Vagina (tissue), 2 donors: Measurements from ENCODE around the gene TMPRSS3. TPM values are rescaled to one million over a fixed set of nuclear protein-coding genes. Genes with fewer than 3 reads are reported as not detected.

ENCODE experiments used
- DNase-seq, 2 donors: peaks; one replicate each; pipeline ENCODE4 v3.0.0-alpha.2; 2017; ENCODE audit errors: extremely low spot score in 2 of 2
- H3K27ac ChIP-seq: fragments of 200-600 bp; sonication (generic); one replicate; pipeline ENCODE4 v1.5.1; 2019
- H3K27me3 ChIP-seq: fragments of 200-600 bp; sonication (generic); one replicate; pipeline ENCODE4 v1.5.1; 2019
- H3K36me3 ChIP-seq, 2 donors: fragments of 200-600 bp; sonication (generic); one replicate each; pipeline ENCODE4 v1.5.1; 2017 to 2019
- H3K4me1 ChIP-seq: fragments of 200-600 bp; sonication (generic); one replicate; pipeline ENCODE4 v1.5.1; 2019
- H3K4me3 ChIP-seq, 2 donors: fragments of 200-600 bp; sonication (generic); 1 replicate in 1 of 2; 2 replicates in 1 of 2; pipeline ENCODE4 v1.5.1; 2016 to 2019
- H3K9me3 ChIP-seq: fragments of 200-600 bp; sonication (generic); one replicate; pipeline ENCODE4 v1.5.1; 2019
- POLR2A ChIP-seq, 2 donors: fragments of 450-650 bp; IDR thresholded peaks; one replicate each; pipeline ENCODE4 v1.6.1; 2017; ENCODE audit warnings: antibody characterized with exemption in 2 of 2, mild to moderate bottlenecking in 2 of 2, moderate library complexity in 2 of 2
- POLR2AphosphoS5 ChIP-seq, 2 donors: sonication (generic); formaldehyde crosslinking; IDR thresholded peaks; one replicate each; pipeline ENCODE4 v1.9.0; 2017; ENCODE audit warnings: antibody characterized with exemption in 2 of 2, mild to moderate bottlenecking in 2 of 2, low read depth in 1 of 2; ENCODE audit not compliant: insufficient read depth in 1 of 2
- intact Hi-C: fragments of 100-400 bp; cut with DNase I; formaldehyde crosslinking; loops from one replicate; pipeline ENCODE4 v1.15.1; 2023
- total RNA-seq: library from RNA; depleted of rRNA; stranded (reverse); fragments of >200 nt; gene quantifications from one replicate; pipeline ENCODE4 v1.2.3, GENCODE V29; 2016
- TF ChIP-seq, protein P1 (sequence below), 3 experiments: fragments of 450-650 bp in 2 of 3; fragments of 200-600 bp in 1 of 3; sonication (generic) in 1 of 3; IDR thresholded peaks; one replicate each; pipeline ENCODE4 v1.5.1; 2017 to 2019; ENCODE audit warnings: antibody characterized with exemption in 3 of 3, mild to moderate bottlenecking in 2 of 3, moderate library complexity in 2 of 3

Gene TMPRSS3
- total RNA-seq, 1 donor from 2014 or later: 0.25 TPM

DNA sequence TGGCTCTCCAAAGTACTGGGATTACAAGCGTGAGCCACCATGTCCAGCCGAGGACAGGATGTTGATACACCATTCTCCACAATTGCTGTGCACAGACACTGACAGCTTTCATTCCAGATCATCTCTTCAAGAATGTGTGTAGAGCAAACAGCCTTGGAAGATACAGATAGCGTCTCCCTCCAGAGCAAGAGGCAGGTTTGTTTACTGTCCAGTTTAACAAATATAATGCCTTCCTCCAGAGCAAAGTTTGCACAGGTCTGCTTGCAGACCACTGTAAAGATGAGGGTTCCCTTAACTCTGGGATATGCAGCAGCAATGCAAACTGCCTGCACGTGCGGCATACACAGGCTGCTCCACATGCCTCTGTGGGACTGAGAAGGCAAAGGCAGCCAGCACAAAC is 4.6 kb downstream of the TMPRSS3 start:
- H3K27me3 ChIP-seq: no peaks in the 10 kb centered on the region
- DNase-seq: no peak
- TF ChIP-seq POLR2AphosphoS5 (IDR thresholded peaks at IDR 0.05; ENCODE audit: insufficient read depth in 1 of 2, low read depth in 1 of 2) (no peak), POLR2A (IDR thresholded peaks at IDR 0.05) (no peak)
- TF ChIP-seq, protein P1, sequence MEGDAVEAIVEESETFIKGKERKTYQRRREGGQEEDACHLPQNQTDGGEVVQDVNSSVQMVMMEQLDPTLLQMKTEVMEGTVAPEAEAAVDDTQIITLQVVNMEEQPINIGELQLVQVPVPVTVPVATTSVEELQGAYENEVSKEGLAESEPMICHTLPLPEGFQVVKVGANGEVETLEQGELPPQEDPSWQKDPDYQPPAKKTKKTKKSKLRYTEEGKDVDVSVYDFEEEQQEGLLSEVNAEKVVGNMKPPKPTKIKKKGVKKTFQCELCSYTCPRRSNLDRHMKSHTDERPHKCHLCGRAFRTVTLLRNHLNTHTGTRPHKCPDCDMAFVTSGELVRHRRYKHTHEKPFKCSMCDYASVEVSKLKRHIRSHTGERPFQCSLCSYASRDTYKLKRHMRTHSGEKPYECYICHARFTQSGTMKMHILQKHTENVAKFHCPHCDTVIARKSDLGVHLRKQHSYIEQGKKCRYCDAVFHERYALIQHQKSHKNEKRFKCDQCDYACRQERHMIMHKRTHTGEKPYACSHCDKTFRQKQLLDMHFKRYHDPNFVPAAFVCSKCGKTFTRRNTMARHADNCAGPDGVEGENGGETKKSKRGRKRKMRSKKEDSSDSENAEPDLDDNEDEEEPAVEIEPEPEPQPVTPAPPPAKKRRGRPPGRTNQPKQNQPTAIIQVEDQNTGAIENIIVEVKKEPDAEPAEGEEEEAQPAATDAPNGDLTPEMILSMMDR (IDR thresholded peaks at IDR 0.05): no peak
- no peak overlapping the region for H3K27ac ChIP-seq
- no peaks in the 10 kb centered on the region for H3K9me3 ChIP-seq
- H3K4me3 ChIP-seq: no peak overlapping the region
- intact Hi-C loops: no loop called here
- no peaks in the 10 kb centered on the region for H3K36me3 ChIP-seq
- no peaks in the 10 kb centered on the region for H3K4me1 ChIP-seq

DNA sequence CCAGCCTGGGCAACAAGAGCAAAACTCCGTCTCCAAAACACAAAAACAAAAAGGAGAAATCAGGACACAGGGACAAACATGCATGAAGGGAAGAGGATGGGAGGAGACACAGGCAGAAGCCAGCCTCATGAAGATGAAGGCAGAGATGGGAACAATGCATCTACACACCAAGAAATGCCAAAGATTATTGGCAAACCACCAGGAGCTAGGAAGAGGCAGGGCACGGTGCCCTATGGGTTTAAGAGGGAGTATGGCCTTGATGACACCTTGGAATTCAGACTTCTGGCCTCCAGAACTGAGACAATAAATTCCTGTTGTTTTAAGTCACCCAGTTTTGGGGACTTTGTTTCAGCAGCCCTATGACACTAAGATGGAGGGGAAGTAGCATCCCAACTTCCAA is 5.2 kb downstream of the TMPRSS3 start:
- no peak for DNase-seq
- no peak for TF ChIP-seq POLR2AphosphoS5 (IDR thresholded peaks at IDR 0.05; ENCODE audit: insufficient read depth in 1 of 2, low read depth in 1 of 2)
- TF ChIP-seq, protein P1 (IDR thresholded peaks at IDR 0.05): no peak
- no peak for TF ChIP-seq POLR2A (IDR thresholded peaks at IDR 0.05)
- Histone ChIP-seq H3K9me3 (no peaks in the 10 kb centered on the region), H3K27me3 (no peaks in the 10 kb centered on the region), H3K4me1 (no peaks in the 10 kb centered on the region), H3K36me3 (no peaks in the 10 kb centered on the region), H3K4me3 (no peak overlapping the region), H3K27ac (no peak overlapping the region)
- intact Hi-C loops: no loop called here

DNA sequence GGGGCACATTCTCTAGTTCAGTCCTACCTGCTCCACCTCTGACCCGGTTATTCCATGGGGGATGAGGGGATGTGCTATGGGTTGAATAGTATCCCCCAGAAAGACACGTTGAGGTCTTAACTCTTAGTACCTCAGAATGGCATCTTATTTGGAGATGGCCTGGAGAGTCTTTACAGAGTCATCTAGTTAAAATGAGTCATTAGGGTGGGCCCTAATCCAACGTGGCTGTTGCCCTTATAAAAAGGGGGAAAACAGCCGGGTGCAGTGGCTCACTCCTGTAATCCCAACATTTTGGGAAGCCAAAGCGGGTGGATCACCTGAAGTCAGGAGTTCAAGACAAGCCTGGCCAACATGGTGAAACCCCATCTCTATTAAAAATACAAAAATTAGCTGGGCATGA is 5.7 kb downstream of the TMPRSS3 start:
- Histone ChIP-seq H3K36me3 (no peaks in the 10 kb centered on the region), H3K9me3 (no peaks in the 10 kb centered on the region), H3K27ac (no peak overlapping the region), H3K4me1 (no peaks in the 10 kb centered on the region), H3K4me3 (no peak overlapping the region), H3K27me3 (no peaks in the 10 kb centered on the region)
- intact Hi-C loops: no loop called here
- no peak for DNase-seq
- TF ChIP-seq POLR2AphosphoS5 (IDR thresholded peaks at IDR 0.05; ENCODE audit: insufficient read depth in 1 of 2, low read depth in 1 of 2) (no peak), POLR2A (IDR thresholded peaks at IDR 0.05) (no peak)
- TF ChIP-seq, protein P1 (IDR thresholded peaks at IDR 0.05): no peak

DNA sequence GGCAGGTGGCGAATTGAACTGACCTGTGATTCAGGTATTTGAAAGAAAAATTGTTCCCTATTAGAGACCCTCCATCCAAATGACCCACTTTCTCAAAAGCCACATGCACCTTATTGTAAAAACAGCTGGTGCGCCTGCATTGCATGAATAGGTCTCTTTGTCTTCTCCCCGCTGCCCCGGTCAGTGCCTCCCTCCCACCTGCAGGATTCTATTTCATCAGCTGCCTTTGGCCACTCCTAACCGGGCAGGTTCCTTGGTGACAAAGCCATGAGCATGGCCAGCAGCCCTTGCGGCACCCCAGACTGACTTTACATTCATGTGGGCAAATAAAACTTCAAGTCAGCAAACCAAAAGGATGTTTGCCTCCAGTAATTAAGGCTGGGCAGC is 6.4 kb downstream of the TMPRSS3 start:
- intact Hi-C loops: no loop called here
- H3K4me3 ChIP-seq: no peak overlapping the region
- TF ChIP-seq POLR2AphosphoS5 (IDR thresholded peaks at IDR 0.05; ENCODE audit: insufficient read depth in 1 of 2, low read depth in 1 of 2) (no peak), POLR2A (IDR thresholded peaks at IDR 0.05) (no peak)
- TF ChIP-seq, protein P1 (IDR thresholded peaks at IDR 0.05): no peak
- DNase-seq: no peak
- H3K27ac ChIP-seq: no peak overlapping the region
- no peaks in the 10 kb centered on the region for H3K27me3 ChIP-seq
- no peaks in the 10 kb centered on the region for H3K9me3 ChIP-seq
- no peaks in the 10 kb centered on the region for H3K36me3 ChIP-seq
- no peaks in the 10 kb centered on the region for H3K4me1 ChIP-seq

DNA sequence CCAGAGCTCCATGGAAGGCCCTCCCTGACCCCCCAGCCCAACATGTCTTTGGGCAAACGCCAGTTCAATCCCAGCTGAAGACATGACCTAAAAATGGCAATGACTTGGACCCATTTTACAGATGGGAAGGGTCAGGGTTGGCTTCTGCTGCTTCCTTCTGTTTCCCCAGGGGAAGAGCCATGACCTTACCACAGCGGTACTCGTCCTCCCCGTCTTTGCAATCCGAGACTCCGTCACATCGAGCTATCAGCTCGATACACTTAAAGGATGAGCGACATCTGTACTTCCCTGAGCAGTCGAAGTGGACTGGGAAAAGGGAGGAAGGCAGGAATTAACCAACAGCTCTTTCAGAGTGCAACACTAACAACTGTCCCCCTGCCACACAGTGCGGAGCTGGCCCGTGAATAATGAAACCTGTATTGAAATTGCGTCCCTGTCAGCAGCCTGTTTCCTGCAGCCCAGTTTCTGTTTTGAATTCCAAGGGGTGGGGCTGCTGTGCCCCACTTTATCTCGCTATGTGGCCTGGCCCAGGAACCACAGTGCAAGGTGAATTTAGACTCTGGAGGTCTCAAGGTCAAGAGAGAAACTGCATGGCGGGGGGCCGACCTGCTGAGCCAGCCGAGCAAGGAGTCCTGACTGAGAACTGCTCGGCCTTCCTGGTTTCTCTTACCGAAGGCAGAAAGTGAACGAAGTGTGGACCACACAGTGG is 7.0 kb downstream of the TMPRSS3 start:
- H3K9me3 ChIP-seq: no peaks in the 10 kb centered on the region
- no peaks in the 10 kb centered on the region for H3K36me3 ChIP-seq
- no peak overlapping the region for H3K4me3 ChIP-seq
- DNase-seq: no peak
- TF ChIP-seq POLR2AphosphoS5 (IDR thresholded peaks at IDR 0.05; ENCODE audit: insufficient read depth in 1 of 2, low read depth in 1 of 2) (no peak), POLR2A (IDR thresholded peaks at IDR 0.05) (no peak)
- TF ChIP-seq, protein P1 (IDR thresholded peaks at IDR 0.05): no peak
- H3K27ac ChIP-seq: no peak overlapping the region
- H3K27me3 ChIP-seq: no peaks in the 10 kb centered on the region
- intact Hi-C loops: no loop called here
- H3K4me1 ChIP-seq: no peaks in the 10 kb centered on the region
